Fibroblast of skin of scalp (primary cell): ENCODE measurements around the gene RPA4. TPM values are rescaled to one million over a fixed set of nuclear protein-coding genes. Genes with fewer than 3 reads are reported as not detected.
"Not testable (repeated sequence)": the region's sequence is repeated elsewhere in the genome, so short reads cannot be mapped to it uniquely, and the experiment has no call there.

Experiments used
- DNase-seq: peaks from one replicate; pipeline ENCODE4 v3.0.0-alpha.2; 2013
- polyA plus RNA-seq, 2 experiments: library from polyadenylated mRNA; unstranded; fragments of 120-200 nt; gene quantifications; one replicate each; pipeline ENCODE4 v1.2.1, GENCODE V29; 2013; ENCODE audit not compliant: insufficient read length in 2 of 2

The RPA4 gene, protein sequence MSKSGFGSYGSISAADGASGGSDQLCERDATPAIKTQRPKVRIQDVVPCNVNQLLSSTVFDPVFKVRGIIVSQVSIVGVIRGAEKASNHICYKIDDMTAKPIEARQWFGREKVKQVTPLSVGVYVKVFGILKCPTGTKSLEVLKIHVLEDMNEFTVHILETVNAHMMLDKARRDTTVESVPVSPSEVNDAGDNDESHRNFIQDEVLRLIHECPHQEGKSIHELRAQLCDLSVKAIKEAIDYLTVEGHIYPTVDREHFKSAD
- polyA plus RNA-seq (2013, experiment 1 of 2; ENCODE audit: insufficient read length): not detected
- not detected for polyA plus RNA-seq (2013, experiment 2 of 2; ENCODE audit: insufficient read length)

DNA sequence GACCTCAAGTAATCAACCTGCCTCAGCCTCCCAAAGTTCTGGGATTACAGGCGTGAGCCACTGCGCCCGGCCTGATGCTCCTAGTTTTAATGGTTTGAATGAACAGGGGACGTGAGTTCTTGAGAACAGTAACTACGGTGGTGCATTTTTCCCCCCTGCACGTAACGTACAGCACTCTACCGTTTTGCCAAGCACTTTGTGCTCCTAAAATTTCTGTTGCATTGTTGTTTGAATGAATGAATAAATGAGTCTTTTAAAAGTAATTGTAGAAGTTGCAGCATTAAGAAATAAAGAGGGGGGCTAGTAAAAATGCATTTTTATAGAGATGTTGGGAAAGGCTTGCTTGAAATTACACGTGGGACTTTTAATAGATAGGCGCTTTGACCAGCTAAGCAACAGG, at the start of gene RPA4:
Gene RPA4, plus strand, starts transcription at position 301 of the 400 bp plus-strand sequence. CDS start 403 bp downstream, outside the sequence.
- DNase-seq: no peak

DNA sequence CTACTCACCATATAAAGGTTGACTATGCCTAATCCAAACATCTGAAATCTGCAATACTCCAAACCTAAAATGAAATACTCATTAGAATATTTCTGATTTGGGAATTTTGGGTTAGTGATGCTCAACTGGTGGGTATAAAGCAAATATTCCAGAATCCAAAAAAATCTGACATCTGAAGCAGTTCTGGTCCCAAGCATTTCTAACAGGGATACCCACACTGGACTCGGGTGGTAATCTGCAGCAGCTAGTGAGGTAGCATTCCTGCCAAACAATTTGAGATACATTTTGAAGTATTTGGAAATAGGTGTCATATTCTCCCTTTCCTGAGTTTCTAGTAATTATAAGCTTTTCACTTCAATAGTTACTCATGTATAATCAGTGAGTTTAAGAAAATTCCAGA, 49.6 kb upstream of the RPA4 start:
- no peak for DNase-seq

DNA sequence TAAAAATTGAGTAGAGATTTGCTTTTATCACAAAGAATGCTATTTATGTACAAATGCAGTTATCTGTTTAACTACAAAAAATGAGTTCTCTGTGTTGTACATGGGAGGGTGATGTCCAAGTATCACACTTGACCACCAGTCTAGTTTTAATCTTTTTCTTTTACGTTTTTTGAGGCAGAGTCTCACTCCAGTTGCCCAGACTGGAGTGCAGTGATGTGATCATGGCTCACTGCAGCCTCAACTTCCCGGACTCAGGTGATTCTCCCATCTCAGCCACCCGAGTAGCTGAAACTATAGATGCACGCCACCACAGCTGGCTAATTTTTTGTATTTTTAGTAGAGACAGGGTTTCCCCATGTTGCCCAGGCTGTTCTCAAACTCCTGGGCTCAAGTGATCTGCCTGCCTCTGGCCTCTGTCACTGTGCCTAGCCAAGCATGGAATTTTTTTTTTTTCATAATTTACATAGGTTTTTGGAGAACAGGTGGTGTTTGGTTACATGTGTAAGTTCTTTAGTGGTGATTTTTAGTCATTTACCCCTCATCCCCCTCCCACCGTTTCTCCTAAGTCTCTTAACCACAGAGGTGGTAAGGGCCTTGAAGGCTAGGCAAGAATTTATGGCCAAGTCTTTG, 47.9 kb upstream of the RPA4 start:
- DNase-seq: no peak

DNA sequence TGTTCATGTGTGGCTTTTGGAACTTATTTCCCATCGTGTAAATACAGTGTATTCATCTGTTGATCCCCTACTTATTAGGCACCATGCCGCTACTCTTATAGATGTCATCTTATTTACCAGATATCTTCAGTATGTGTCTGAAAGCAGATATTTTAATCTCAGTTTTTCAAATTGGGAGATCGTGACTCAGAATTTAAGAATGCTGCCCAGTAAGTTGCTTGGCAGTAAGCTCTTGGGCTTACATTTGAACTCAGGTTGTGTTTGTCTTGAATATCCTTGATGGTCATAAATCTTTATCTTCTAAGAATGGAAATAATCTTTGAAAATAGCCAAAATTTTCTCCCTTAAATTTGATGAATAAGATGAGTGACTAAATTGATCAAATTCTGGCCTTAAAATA, 45.9 kb upstream of the RPA4 start:
- DNase-seq: peak; percentile 3

DNA sequence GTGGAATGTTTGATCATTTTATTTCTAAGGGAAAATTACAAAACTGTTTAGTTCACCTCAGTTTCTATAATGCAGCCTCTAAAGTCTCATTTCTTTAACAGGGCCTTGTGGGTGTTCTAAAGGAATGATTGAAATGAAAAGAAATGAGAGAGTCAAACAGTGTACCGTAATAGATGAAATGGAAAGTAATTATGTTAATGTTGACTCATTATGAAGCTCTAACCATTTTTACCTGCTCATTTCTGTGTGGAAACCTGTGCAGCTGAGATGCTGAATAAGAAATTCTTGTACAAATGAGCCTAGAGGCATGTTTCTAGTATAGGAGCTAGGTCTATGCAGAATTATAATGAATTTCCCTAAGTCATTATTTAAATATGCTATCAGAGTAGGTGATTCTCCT, 45.2 kb upstream of the RPA4 start:
- no peak for DNase-seq

DNA sequence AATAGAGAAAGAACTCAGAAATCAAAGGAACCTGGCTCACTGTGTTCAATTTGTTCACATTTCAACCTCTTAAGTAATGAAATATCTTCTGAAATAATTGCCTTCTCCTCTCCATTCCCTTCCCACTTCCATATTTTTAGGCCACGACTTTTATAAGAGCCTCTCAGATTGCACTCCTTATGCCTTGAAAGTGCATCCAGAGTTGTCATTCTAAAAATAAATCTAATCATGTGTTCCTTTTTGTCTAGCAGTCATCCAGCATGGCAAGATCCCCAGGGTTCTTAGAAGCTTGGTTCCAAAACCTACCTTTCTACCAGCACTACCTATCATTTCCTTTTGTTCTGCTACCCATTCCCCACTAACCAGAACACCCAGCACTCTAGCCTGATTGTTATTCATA, 42.4 kb upstream of the RPA4 start:
- DNase-seq: no peak

DNA sequence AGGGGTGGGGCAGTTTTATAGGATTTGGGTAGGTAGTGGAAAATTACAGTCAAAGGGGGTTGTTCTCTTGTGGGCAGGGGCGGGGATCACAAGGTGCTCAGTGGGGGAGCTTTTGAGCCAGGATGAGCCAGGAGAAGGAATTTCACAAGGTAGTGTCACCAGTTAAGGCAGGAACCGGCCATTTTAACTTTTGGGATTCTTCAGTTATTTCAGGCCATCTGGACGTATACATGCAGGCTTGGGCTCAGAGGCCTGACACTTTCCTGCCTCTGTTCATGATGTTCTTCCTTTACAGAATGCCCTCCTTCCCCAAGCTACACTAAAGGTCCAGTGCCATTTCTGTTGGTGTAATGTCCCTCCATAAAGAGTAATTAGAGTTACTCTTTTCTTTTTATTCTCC, 41.8 kb upstream of the RPA4 start:
- not testable (repeated sequence) for DNase-seq

DNA sequence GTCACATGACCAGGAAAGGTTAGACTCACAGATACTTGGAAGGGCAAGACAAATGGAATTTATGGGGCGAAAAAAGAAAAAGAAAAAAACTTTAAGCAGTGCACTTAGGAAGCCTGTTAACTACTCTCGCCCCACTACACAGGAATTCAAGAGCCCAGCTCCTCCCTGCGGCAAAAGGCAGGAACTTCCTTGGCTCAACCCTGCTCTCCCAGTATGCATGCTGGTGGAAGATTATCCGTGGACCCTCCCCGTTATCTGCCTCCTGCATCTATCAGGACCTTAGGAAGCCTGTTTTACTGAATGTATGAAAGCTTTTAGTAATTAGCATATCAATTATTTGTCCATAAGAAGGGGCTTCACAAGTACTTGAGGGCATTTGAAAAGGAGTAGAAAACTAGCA, 40.1 kb upstream of the RPA4 start:
- DNase-seq: no peak

DNA sequence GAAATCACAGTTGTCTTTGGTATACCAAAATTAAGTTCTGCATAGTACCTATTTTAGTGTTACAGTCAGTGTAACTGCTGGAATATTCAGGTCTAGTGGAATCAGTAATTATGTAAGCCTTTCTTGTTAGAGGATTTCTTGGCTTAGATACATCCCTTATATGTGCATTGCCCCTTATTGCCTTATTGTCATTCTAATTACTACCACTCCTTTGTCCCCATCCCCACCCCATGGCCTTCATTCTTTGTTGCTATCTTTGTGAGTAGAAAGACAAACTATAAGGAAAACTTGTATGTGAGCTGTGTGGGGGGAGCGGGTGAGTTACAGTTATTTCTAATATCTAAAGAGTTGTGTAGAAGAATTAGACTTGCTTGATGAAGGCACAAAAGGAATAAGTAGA, 36.9 kb upstream of the RPA4 start:
- DNase-seq: no peak

DNA sequence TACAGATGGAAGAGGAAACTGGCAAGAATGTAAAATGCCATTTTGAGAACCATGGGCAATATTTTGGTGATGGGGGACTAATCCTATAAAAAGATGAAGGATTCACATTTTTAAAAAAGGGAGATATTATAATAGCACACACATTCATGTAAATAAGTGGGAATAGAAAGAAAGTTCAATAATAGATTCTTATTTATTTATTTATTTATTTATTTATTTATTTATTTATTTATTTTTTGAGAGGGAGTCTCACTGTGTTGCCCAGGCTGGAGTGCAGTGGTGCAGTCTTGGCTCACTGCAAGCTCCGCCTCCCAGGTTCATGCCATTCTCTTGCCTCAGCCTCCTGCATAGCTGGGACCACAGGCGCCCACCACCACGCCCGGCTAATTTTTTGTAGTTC, 24.3 kb upstream of the RPA4 start:
- not testable (repeated sequence) for DNase-seq

DNA sequence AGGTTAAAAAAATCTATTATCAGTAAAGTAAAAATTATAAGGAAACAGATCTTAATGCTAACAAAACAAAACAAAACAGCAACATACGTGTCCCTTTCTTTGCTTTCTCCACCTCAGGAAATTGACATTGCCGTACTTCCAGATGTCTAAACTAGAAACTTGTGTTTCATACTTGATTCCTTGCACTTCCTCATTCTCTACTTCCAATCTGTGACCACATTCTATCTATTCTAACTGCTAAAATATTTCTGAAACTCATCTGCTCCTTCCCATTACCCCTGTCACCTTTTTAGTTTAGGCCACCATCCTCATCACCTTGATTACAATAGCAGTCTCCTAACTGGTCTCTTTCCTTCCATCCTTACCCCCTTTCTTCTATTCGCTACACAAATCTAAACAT, 22.5 kb upstream of the RPA4 start:
- no peak for DNase-seq

DNA sequence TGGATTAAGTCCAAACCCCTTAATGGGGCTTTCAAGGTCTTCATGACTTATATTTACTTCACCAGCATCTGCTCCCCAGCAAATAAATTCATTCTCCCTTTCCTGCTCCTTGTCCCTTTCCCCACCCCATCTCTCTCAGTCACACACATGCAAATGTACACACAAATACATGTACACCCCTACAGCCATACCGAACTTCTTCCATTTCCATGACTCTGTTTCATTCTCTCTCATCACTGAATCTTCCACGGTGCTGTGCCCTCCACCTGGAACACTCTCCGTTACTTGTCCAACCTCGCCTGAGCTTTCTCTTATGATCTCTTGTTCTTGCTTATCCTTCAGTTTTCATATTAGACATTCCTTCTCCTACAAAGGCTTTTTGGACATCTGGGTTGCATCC, 22.0 kb upstream of the RPA4 start:
- no peak for DNase-seq

DNA sequence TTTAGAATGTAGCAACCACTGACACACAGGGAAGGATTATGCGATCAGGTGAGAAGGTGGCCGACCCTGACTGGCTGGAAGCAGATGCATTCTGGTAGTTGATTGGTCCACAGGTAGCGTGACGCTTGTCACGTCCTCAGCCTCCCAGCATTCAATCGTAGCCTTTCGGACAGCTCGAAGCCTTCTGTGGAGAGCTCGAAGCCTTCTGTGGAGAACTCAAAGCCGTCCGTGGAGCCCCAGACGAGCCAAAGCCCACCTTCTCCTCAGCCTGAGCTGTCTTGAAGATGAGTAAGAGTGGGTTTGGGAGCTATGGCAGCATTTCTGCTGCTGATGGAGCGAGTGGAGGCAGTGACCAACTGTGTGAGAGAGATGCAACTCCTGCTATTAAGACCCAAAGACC, 319 bp downstream of the RPA4 start:
- no peak for DNase-seq

DNA sequence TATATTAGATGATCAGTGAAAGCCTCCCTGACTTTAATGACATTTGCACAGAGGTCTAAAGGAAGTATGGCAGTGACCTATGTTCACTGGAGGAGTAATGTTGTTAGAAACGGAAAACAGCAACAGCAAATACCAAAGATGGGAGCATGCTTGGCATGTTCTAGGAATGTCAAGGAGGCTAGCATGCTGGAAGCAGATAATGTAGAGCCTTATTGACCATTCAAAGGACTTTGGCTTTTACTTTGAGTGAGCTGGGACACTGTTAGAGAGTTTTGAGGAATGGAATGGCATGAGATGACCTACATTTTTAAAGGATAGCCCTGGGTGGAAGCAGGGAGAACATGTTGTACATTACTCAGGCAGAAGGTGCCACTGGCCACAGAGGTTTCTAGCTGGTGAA, 6.0 kb downstream of the RPA4 start:
- DNase-seq: peak; percentile 11

DNA sequence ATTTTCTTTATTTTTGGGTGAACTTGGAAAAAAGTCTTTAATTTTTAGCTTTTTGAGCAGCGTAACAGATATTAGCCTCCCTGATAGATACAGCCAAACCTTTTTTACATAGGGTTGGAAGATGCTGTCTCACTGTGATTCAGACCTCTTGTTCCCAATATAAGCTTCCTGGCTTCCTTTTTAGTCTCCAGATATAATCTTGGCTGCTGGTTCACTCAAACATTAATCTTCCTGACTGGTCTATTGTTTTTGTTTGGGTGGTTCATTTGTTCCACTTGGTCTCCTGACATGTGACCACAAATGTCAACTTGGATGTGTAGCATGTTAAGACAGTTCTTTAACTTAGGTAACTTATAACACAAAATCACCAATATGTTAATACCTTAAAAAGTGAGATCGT, 23.0 kb downstream of the RPA4 start:
- DNase-seq: peak; percentile 0

DNA sequence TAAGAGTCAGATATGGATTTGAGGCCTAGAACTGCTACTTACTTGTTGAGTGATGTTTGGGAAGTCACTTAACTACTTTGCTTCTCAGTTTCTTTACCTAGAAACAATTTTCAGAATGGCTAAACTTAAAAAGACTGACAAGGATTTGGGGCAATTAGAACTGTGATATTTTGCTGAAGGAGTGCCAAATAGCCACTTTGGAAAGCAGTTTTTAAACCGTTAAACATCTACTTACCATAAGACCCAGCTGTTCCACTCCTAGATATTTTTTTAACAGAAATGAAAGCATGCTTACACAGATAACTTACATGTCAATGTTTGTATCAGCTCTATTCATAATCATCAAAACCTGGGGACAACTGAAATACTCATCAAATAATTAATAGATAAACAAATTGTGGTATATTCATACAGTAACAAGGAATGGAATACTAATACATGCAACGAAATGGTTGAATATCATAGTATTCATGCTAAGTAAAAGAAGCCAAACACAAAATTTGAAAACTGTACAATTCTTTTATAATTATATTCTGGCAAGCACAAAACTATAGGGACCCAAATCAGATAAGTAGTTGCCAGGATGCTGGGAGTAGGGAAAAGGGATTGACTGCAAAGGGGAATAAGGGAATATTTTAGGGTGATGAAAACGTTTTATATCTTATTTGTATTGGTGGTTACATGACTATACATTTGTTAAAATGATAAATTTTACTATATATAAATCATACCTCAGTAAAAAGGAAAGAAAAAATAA, 24.0 kb downstream of the RPA4 start:
- DNase-seq: no peak

DNA sequence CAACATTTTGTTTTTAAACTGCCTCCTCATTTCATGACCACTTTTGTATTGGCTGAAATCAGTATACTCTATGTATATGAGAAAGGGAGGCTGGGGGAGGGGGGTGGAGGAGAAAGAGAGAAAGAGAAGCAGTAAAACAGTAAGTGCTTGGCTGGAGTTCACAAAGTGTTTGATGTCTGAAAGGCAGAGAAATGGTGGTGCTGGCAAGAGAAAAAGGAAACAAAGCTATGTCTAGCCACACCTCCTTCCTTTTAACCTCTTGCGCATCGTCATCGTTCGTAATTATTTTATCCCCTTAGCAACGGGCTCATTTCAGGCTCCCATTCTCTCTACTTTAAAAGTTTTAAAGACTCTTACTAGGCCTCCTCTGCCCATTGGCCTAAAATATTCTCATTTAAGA, 25.6 kb downstream of the RPA4 start:
- no peak for DNase-seq

DNA sequence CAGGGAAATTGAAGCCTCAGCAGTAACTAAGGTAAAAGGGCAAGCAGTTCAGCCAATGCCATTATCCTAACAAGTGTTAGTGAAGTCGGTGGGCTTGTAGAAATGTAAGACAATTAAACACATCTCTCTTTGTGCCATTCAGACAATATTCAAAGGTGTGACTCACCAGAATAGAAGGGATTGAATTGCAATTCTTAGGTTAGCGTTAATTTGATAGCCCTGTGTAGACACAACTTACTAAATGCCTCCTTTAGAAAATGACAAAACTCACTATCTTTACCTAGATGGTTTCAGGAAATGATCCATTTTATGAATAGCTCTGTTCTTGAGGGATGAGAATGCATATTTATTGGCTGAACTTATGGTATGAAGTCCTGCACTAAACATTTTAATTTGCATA, 35.2 kb downstream of the RPA4 start:
- no peak for DNase-seq

DNA sequence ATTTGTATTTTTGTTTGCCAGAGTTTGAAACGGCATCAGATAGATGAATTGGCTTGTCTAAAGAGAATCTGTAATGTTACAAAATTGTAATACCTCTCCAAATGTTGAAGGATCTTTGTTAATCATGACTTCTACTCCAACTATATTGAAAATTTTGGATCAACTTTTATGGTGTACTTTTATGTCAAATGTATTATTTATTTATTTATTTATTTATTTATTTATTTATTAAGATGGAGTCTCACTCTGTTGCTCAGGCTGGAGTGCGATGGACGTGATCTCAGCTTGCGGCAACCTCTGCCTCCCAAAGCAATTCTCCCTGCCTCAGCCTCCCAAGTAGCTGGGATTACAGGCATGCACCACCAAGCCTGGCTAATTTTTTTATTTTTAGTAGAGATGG, 36.0 kb downstream of the RPA4 start:
- DNase-seq: no peak

DNA sequence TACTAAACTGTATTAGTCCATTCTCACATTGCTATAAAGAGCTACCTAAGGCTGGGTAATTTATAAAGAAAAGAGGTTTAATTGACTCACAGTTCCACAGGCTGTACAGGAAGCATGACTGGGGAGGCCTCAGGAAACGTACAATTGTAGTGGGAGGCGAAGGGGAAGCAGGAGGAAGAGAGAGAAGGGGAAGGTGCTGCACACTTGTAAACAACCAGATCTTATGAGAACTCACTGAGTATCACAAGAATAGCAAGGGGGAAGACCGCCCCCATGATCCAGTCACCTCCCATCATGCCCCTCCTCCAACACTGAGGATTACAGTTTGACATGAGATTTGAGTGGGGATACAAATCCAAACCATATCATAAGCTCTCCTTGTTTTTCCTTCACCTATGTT, 40.9 kb downstream of the RPA4 start:
- DNase-seq: no peak

DNA sequence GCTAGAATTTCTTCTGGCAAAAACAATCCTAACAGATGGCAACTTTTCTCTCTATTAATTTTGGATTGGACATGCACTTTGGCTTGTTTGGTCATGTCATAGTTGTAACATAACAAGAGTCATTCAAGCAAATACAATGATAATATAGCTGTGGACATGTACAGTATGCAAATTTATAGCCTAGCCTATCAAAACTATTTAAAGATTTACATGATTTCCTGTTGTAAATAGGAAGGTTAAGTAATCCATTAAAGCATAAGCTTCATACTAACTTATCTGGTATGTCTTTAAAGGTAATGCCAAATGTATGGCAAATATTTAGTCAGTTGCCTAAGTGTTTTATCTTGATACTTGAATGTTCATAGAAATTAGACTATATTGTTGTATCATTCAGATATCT, 45.3 kb downstream of the RPA4 start:
- DNase-seq: no peak
